Umbilical cord (tissue), 2 donors: ENCODE data around the gene WBP4. TPM values are rescaled to one million over a fixed set of nuclear protein-coding genes. Genes with fewer than 3 reads are reported as not detected.

Experiments used
- DNase-seq: peaks from one replicate; pipeline ENCODE4 v3.0.0-alpha.2; 2015; ENCODE audit warnings: low spot score
- total RNA-seq: library from RNA; depleted of rRNA; stranded (reverse); fragments of >200 nt; gene quantifications from one replicate; pipeline ENCODE4 v1.2.3, GENCODE V29; 2014; ENCODE audit warnings: low replicate concordance; ENCODE audit not compliant: insufficient read depth

Gene WBP4
- total RNA-seq, 1 donor from 2014 or later = 24.1 TPM

DNA sequence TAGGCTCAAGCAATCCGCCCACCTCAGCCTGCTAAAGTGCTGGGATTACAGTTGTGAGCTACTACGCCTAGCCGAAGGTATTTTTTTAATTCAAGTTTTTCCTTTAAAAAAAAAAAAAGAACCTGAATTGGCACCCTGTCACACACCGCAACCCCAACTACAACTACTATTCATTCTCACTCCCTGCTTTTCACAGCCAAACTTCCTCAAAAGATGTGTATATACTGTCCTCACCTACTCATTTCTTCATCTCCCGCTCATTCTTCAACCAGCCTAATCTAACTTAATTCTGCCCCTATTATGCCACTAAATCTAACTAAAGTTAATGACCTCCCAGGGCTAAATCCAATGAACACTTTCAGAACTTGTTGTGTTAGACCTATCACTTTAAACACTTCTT is 12.7 kb upstream of the WBP4 start:
- no peak for DNase-seq

DNA sequence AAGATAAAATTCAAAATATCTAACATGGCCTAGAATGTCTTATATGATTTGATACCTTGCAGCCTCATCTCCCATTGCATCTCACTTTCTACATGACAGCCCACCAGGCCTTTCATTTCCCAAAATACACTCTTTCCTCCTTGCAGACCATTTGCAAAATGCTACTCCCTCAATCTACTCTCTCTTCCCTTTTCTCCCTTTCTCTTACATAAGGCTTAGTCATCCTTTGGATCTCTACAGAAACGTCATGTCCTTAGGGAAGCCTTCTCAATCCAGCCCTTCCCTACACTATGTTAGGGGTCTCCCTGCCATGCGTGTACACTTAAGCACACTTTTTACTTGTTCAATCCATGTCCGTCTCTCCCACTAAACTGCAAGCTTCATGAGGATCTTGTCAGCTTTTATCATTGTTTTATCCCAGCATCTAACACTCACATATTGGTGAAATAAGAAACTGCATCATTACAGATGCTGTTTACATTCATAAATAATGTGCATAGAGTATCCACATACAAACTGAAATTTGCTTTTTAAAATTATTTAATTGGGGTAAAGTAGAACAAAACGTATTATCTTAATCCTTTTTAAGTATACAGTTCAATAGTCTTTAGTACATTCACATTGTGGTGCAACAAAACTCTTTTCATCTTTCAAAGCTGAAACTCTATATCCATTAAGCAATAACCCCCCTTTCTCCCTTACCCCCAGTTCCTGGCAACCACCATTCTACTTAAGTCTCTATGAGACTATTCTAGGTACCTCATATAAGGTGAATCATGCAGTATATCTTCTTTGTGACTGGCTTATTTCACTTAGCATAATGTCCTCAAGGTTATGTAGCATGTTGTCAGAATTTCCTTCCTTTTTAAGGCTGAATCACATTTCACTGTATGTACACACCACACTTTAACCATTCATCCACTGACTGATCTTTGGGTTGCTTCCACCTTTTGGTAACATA is 11.5 kb upstream of the WBP4 start:
- DNase-seq = no peak

DNA sequence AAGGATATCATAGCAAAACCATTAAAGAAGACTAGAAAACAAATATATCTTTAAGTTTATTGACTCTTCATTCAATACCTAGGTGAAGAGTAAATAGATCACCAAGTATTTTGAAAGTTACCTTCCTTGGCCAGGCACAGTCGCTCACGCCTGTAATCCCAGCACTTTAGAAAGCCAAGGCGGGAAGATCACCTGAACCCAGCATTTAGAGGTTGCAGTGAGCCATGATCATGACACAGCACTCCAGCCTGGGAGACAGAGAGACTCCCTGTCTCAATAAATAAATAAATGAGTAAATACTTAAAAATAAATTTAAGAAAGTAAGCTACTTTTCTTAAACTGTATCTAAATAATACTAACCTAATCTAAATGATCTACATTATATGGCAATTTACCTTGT is 8.9 kb upstream of the WBP4 start:
- no peak for DNase-seq

DNA sequence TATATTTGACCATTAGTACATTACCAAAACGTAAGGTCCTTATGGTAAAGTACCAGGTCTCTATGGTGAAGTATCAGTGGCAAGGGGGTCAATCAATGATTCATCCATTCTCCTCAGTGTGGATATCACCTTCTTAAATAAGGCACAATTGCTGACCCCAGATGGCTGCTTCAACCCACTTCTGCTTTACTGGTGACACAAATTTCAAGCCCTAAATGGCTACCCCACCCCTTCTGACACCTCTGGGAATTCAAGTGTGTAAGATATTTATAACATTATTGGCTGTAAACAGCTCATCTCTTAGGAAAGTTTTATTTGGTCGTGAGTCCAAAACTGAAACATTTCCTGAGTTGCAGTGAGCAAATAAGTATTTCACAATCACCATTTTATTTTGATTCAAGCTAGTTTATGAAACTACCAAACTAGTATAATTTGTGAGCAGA is 7.9 kb upstream of the WBP4 start:
- no peak for DNase-seq

DNA sequence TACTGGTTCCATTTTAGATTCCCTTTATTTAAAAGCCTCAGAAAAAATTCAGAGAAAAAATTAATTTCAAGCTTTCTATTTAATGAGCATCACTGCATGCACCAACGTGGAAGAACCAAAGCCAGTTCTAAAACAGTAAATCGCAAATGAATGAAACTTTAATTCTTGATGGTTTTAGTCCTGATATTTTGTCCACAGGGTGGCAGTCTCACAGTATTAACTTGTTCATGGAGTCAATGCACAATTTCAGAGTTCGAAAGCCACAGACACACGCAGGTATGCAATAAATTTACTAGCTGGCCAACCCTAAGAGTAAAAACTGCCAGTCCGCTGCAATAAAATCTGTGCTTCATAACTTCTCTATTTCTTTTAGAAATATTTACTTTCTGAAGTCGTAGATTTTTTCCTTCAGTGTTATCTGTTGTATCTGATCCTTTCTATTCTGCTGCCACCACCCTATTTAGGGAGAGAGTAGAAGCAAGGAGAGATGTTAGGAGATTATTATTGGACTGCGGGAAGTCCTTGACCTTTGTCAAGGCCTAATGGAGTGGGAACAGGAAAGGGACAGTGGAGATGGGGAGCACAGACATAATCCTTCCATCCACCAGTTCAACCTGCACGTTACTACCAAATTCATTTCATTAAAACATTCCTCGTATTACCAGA is 7.0 kb upstream of the WBP4 start:
- peak; percentile 63 for DNase-seq

DNA sequence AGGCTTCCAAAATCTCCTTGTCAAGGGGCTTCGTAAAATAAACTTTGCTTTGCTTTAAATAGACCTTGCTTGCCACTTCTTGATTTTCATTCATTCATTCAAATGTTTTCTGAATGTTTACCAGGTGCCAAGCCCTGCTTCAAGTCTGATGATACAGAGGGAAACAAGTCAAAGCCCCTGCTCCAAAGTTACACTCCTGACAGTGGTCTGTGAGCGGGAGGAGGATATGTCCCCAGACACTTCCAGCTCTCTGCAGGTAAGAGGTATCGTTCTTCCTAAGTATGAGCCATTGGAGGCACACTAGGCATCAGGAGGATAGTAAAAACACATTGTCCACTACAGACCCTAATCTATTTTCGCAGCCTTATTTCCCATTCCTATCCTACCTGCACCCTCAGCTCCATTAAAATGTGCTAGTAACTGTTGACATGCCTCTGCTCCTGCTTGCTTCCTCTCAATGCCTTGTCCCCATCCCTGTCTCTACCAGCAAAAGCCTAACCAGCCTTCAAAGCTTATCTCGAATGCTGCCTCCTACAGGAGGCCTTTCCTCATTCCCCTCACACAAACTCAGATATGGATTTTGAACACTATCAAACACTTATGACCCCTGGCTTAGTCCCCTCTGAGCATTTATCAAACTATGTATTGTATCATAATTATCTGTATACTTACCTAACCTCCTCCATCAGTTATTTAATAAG is 6.2 kb upstream of the WBP4 start:
- DNase-seq = no peak

DNA sequence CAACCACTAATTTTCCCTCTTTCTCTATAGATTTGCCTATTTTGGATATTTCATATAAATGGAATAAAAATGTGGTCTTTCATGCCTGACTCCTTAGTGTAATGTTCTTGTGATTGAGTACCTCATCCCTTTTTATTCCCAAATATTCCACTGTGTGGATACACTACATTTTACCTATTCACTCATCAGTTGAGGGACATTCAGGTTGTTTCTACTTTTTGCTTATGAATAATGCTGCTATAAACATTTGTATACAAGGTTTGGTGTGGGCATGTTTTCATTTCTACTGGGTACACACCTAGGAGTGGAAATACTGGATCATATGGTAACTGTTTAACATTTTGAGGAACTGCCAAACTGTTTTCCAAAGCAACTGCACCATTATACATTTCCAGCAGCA is 5.1 kb upstream of the WBP4 start:
- DNase-seq = no peak

DNA sequence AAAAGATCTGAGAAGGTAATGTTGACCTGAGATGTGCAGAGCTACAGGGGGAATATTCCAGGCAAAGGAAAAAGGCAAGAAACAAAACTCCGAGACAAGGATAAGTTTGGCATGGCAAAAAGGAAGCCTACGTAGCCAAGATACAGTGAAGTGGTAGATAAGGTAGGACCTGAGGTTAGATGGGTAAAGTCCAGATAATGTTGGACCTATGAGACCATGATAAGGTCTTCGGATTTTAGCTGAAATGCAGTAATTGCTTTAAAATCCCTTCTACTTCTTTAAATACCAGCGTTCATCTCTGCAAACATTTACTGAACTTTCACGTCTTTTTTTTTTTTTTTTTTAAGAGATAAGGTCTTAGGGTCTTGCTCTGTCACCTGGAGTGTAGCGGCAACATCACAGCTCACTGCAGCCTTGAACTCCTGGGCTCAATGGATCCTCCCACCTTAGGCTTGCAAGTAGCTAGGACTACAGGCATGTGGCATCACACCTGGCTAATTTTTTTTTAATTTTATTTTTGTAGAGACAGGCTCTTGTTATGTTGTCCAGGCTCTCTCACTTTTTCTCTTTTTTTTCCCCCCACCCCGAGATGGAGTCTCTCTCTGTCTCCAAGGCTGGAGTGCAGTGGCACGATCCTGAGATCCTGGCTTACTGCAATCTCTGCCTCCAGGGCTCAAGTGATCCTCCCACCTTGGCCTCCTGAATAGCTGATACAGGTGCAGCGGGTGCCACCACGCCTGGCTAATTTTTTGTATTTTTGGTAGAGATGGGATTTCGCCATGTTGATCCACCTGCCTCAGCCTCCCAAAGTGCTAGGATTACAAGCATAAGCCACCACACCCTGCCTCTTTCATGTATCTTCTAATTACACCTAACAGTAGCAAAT is 4.2 kb upstream of the WBP4 start:
- DNase-seq = no peak

DNA sequence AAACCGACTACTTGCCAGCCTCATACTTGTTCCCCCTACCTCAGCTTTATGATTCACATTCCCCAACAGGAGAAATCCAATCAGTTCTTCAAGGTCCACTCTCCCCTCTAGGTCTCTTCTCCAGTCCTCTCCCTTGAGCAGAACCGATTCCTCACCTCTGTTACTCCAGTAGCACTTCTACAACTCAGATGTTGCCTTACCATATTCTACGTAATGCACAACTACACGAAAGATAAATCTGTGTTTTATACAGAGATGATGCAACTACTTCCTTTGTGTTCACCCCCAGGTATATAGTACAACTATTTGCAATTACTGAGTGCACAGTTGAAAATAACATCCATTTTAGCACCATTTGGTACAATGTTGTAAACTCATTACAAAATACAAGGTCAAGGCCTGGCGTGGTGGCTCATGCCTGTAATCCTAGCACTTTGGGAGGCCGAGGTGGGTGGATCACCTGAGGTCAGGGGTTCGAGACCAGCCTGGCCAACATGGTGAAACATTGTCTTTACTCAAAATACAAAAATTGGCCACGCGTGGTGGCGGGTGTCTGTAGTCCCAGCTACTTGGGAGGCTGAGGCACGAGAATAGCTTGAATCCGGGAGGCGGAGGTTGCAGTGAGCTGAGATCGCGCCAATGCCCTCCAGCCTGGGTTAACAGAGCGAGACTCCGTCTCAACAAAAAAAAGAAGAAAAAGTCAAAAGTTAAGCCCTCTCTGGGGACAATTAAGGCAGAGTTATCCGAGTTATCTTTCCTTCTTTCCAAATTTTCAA is 2.8 kb upstream of the WBP4 start:
- no peak for DNase-seq

DNA sequence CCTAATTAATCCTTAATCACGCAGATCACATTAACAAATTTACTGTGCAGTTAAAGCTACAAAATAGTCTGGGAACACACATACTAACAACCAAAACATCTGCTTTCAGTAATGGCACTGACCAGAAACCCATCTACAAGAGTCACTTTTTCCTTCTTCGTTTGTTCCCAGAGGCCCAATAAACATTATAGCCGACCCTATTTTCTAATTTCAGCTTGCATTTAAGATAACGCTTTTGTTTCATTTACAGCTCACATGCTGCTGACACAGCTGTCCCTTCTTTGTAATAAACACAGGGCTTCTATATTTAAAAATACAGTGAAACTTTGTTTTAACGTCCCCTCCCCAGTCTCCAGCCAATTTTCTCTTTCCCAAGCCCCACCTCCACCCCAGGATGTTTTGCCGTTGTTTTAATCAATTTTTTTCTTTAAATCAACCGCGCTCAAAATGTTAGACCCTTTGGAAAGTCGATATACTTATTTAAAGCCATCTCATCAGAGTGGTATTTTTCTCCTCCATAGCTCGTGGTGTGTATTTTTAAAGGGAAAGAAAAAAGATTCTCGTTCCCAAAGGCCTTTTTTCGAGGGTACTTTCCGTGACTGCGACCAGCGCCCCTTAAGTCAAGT is 1.7 kb upstream of the WBP4 start:
- peak; percentile 29 for DNase-seq

DNA sequence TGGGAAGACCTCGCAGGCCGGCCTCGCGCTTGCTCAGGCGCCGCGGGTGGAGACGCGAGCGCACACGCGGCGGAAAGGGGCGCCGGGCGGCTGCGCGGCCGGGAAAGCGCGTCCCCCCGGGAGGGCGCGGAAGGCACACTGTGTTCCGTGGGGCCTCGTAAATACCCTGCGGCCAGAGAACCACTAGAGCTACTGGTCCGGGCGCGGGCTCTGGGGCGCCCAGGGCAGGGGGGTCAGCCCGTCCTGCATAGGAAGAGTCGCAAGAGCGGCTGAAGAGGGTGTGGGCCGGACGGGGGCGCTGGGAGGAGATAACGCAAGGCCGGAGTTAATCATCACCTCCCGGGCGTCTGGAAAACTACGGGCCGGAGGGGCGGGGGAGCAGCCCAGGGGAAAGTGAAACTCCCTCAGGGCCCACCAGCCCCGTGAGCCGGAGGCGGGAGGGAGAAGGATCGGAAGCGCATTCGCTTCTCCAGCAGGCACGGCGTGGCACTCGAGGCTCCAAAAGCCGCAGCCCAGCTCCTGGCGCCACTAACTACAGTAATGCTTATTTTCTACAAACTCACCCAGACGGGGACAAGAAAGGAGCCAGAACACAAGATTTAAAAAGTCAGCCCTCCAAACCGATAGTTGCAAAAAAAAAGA is 1.1 kb upstream of the WBP4 start:
- peak; percentile 93 for DNase-seq

DNA sequence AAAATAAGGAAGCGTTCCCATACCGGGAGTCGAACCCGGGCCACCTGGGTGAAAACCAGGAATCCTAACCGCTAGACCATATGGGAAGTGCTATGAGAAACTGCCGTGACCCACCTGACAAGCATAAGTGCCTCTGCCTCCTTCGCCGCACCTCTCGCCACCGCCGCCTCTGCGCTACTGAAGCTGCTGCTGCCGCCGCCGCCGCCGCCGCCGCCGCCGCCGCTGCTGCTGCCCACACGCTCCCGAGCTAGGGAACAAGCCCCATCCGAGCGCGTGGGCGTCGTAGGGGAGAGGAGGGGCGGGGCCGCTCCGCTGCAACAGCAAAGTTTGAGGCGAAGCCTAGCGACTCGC is 610 bp upstream of the WBP4 start:
- DNase-seq = peak; percentile 89

DNA sequence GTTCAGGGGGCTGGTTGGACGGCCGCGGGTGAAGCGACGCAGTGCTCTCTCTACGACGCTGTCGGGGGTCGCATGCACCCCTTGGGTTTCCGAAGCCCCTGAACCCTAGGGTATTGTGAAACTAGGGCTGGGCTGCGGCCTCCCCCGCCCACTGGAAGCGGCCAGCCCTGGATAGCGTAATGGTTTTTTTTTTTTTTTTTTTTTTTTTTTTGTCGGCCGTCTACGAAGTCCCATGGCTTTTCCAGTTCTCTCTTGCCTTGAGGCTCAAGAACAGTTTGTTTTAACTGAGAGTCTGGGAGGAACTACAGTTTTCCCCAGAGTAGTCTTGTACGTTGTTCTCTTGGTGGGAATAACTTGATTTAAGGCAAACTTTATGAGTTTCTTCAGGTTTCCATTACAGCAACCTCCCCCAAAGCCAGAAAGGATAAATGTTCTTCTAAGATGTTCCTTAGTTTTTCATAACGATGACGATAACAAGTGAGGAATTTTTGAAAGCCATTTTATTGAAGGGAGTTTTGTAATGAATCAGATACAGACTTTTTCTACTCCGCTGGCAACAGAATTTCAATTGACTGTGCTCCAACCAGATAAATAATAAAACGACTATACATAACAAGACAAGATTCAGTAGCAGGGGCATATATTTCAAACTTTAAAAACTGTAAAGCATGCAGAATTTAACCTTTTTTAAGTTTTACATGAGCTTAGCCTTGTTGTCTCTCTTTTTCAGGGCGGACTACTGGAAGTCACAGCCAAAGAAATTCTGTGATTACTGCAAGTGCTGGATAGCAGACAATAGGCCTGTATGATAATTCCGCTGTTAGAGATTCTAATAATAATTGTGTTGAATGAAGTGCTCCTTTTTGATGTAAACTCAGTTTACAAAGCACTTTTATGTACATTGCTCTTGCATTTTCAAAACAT is 867 bp downstream of the WBP4 start:
- DNase-seq = peak; percentile 92

DNA sequence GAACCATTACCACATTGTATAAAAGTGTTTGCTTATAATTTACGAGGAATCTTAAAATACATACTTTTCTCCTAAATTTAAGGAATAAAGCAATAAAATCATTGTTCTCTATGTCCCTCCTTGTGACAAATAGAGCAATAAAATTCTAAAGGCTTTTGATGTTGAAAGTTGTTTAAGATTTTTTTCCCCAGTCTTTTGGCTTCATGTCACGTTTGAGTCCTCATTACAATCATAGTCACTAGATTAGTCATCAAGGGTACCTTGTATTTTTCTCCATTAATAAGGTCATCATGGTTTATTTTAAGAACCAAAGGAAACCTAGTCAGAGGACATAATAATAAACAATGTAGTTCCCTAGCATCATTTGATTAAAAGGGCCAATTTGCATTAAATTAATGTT is 3.2 kb downstream of the WBP4 start:
- peak; percentile 28 for DNase-seq

DNA sequence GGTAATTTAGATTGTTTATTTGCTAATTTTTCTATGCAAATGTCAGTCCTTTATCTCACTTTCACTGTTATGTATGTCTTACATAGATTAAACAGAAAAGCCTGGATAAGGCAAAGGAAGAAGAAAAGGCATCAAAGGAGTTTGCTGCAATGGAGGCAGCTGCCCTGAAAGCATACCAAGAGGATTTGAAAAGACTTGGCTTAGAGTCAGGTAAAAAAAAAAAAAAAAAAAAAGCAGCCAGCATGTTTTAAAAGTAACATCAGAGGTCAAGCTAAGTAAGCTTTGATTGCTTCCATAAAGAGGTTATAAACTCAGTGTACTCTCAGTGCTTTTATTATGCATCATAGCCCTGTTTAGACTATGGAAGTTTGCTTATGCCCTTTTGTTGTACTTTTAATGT is 3.8 kb downstream of the WBP4 start:
- peak; percentile 88 for DNase-seq

DNA sequence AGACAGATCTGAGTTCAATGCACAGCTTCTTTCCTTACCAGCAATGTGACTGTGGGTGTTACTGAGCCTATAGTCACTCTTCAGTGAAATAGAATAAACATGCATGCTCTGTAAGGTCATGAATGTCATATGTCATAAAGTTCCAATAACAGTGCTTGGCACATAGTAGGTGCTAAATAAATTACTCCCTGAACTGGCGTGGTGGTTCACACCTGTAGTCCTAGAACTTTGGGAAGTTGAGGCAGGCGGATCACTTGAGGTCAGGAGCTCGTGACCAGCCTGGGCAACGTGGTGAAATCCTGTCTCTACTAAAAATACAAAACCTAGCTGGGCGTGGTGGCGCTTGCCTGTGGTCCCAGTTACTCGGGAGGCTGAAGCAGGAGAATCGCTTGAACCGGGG is 13.2 kb downstream of the WBP4 start:
- DNase-seq = no peak

DNA sequence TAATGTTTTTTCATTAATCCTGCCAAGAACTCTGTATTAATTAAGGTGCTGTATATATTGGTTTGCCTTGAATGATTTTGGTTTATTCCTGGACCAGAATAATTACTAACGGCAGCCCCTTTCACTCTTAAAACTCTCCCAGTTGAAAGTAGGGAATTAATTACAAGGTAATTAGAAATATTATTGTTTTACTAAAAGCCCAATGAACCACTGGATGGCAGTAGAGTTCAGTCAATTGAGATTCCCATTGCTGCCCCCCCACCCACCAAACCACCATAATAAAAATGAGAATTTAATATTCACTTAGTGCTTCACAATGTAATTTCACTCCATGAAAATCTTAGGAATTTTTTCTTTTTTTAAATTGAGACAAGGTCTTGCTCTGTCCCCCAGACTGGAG is 13.7 kb downstream of the WBP4 start:
- peak; percentile 28 for DNase-seq

DNA sequence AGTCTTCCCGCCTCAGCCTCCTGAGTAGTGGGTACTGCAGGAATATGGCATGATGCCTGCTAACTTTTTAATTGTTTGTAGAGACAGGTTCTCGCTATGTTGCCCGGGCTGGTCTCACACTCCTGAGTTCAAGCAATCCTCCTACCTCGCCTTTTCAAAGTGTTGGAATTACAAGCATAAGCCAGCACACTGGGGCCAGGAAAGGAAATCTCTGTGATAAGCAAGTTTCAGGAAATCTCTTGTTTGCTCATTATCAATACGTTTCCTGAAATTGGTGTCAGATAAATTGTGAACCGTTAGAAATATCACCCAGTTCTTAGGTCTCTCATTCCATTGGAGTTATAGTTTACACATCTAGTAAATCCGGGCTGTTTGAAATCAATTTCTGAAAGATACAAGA is 14.2 kb downstream of the WBP4 start:
- DNase-seq = no peak

DNA sequence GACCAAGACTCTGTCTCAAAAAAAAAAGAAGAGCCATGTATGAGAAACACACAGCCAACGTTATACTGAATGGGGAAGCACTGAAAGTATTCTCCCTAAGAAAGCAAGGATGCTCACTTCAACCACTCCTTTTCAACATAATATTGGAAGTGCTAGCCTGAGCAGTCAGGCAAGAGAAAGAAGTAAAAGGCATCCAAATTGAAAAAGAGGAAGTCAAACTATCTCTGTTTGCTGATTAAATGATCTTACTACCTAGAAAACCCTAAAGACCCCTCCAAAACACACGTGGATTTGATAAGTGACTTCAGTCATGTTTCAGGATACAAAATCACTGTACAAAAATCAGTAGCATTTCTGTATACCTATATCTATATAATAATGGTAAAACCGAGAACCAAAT is 16.2 kb downstream of the WBP4 start:
- DNase-seq = no peak
